GM18498 (cell line): ENCODE results near the gene GNL1.

Experiments used
- ATAC-seq: cut with Tn5 transposase; IDR thresholded peaks from one replicate; pipeline ENCODE4 v1.9.1; 2021; ENCODE audit warnings: mild to moderate bottlenecking, moderate library complexity; ENCODE audit not compliant: unreplicated experiment

The GNL1 gene

GRCh38 chr6:30570263-30570662 is 14.0 kb upstream of the GNL1 start:
- no peak for ATAC-seq

GRCh38 chr6:30568245-30568644 is 12.0 kb upstream of the GNL1 start:
- ATAC-seq: no peak

GRCh38 chr6:30565772-30566171 is 9.5 kb upstream of the GNL1 start:
- no peak for ATAC-seq

GRCh38 chr6:30564114-30564513 is 7.8 kb upstream of the GNL1 start:
- ATAC-seq: no peak

GRCh38 chr6:30562470-30563425 is 6.5 kb upstream of the GNL1 start:
- no peak for ATAC-seq

- no peak for ATAC-seq
Measured at GRCh38 chr6:30560930-30561329, 4.6 kb upstream of the GNL1 start.

GRCh38 chr6:30557683-30557981 is 1.3 kb upstream of the GNL1 start:
- ATAC-seq: no peak

- ATAC-seq: peak; percentile 63
Measured at GRCh38 chr6:30556906-30557682, 805 bp upstream of the GNL1 start, which contains the start of gene PRR3. PRR3 (plus strand) TSS chr6:30557295; CDS start chr6:30557345, 50 bp downstream.

GRCh38 chr6:30555816-30556065 is 548 bp downstream of the GNL1 start:
- no peak for ATAC-seq

- ATAC-seq: no peak
Measured at GRCh38 chr6:30554962-30555815, 1.1 kb downstream of the GNL1 start.

- no peak for ATAC-seq
Measured at GRCh38 chr6:30554404-30554803, 1.9 kb downstream of the GNL1 start.

- no peak for ATAC-seq
Measured at GRCh38 chr6:30548375-30548774, 7.9 kb downstream of the GNL1 start.

- no peak for ATAC-seq
Measured at GRCh38 chr6:30547454-30547853, 8.8 kb downstream of the GNL1 start.

- ATAC-seq: no peak
Measured at GRCh38 chr6:30544666-30545272, 11.5 kb downstream of the GNL1 start.

- no peak for ATAC-seq
Measured at GRCh38 chr6:30543821-30544220, 12.5 kb downstream of the GNL1 start.

- ATAC-seq: no peak
Measured at GRCh38 chr6:30542915-30543314, 13.4 kb downstream of the GNL1 start.

- ATAC-seq: peak; percentile 35
Measured at GRCh38 chr6:30542404-30542725, 13.9 kb downstream of the GNL1 start.

GRCh38 chr6:30541515-30542403 is 14.5 kb downstream of the GNL1 start:
- ATAC-seq: peak; percentile 64

- no peak for ATAC-seq
Measured at GRCh38 chr6:30537931-30538330, 18.4 kb downstream of the GNL1 start.
